Measurements from ENCODE around the gene HPSE2.

DNA sequence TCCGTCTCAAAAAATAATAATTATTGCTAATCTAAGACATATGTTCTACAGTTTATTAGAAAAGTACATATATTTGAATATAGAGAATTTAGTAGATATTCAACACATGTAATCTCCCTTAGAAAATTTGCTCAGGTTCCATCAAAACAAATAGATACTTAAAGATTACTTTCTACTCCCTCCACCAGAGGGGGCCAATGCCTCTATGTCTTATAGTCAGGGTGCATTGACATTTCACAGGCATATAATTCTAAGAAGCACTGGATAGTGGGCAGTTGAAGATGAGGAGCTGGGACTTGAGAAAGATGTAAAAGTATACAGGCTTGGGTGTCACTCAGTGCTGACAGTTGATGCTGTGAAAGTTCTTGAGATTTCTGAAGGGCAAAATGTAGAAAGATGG lies 487.4 kb downstream of the HPSE2 start:
- TF ChIP-seq POLR2AphosphoS5 (IDR thresholded peaks at IDR 0.05; ENCODE audit: low read depth, low read length) (no peak), POLR2A (IDR thresholded peaks at IDR 0.05; ENCODE audit: low read depth, low read length) (no peak), TAF1 (IDR thresholded peaks at IDR 0.05; ENCODE audit: borderline replicate concordance, low read depth, low read length) (no peak)
